ENCODE measurements around the gene NR5A2. TPM values are rescaled to one million over a fixed set of nuclear protein-coding genes. Genes with fewer than 3 reads are reported as not detected.
A peak's percentile ranks its signal among the peaks of the same experiment; 100 is the strongest.

The NR5A2 gene
- total RNA-seq, 4 donors from 2014 or later: 3.8 to 9.0 (median 4.5) TPM

GRCh38 chr1:200041337-200042118 is 14.0 kb downstream of the NR5A2 start:
- TF ChIP-seq POLR2A (IDR thresholded peaks at IDR 0.05) (no peak), CTCF (IDR thresholded peaks at IDR 0.05) (no peak), EP300 (IDR thresholded peaks at IDR 0.05) (no peak)
- peak overlapping the region in 3 of 4 donors; percentile 14 to 68 (median 56) for H3K27ac ChIP-seq
- peaks cover 4 to 100% of the 10 kb centered on the region in 2 donors for H3K27me3 ChIP-seq

GRCh38 chr1:200042119-200042551 is 14.6 kb downstream of the NR5A2 start:
- WGBS, 2 donors: 5 to 6% methylated on average over 22 of the region's 22 CpGs
- H3K27me3 ChIP-seq: peaks cover 3 to 100% of the 10 kb centered on the region in 2 donors
- H3K9me3 ChIP-seq: no peaks in the 10 kb centered on the region
- H3K4me3 ChIP-seq: peak overlapping the region in 3 of 4 donors; percentile 7 to 45 (median 30)
- no peaks in the 10 kb centered on the region for H3K36me3 ChIP-seq
- peak overlapping the region in 2 of 4 donors; percentile 56 to 68 for H3K27ac ChIP-seq
- no peak for DNase-seq (ENCODE audit: low spot score in 2 of 2)
- TF ChIP-seq CTCF (IDR thresholded peaks at IDR 0.05): no peak
- no peak for TF ChIP-seq POLR2A (IDR thresholded peaks at IDR 0.05)
- TF ChIP-seq EP300 (IDR thresholded peaks at IDR 0.05): no peak
- peaks cover 0 to 51% (median 21%) of the 10 kb centered on the region in 4 donors for H3K4me1 ChIP-seq

More at GRCh38 chr1:200041337-200042118, 14.0 kb downstream of the NR5A2 start:
- Histone ChIP-seq H3K36me3 (no peaks in the 10 kb centered on the region), H3K4me3 (peak overlapping the region in 2 of 4 donors; percentile 37 to 45), H3K4me1 (peaks cover 0 to 54% (median 21%) of the 10 kb centered on the region in 4 donors), H3K9me3 (no peaks in the 10 kb centered on the region)
- no peak for DNase-seq (ENCODE audit: low spot score in 2 of 2)
- 19 to 21% methylated on average over 34 to 35 of the region's 35 CpGs for WGBS, 2 donors

GRCh38 chr1:200042552-200043335 is 15.2 kb downstream of the NR5A2 start:
- no peak for DNase-seq (ENCODE audit: low spot score in 2 of 2)
- Histone ChIP-seq H3K4me1 (peaks cover 0 to 51% (median 21%) of the 10 kb centered on the region in 4 donors), H3K9me3 (no peaks in the 10 kb centered on the region), H3K27ac (peak overlapping the region in 2 of 4 donors; percentile 56 to 68), H3K4me3 (peak overlapping the region; percentile 7 to 45 (median 24)), H3K36me3 (no peaks in the 10 kb centered on the region), H3K27me3 (peaks cover 3 to 97% of the 10 kb centered on the region in 2 donors)
- WGBS, 2 donors: 3 to 4% methylated on average over 32 to 48 of the region's 48 CpGs
- TF ChIP-seq POLR2A (IDR thresholded peaks at IDR 0.05): no peak
- no peak for TF ChIP-seq CTCF (IDR thresholded peaks at IDR 0.05)
- TF ChIP-seq EP300 (IDR thresholded peaks at IDR 0.05): no peak

- H3K4me3 ChIP-seq: peak overlapping the region in 2 of 4 donors; percentile 30 to 45
- TF ChIP-seq CTCF (IDR thresholded peaks at IDR 0.05): no peak
- TF ChIP-seq POLR2A (IDR thresholded peaks at IDR 0.05): no peak
- TF ChIP-seq EP300 (IDR thresholded peaks at IDR 0.05): no peak
- H3K9me3 ChIP-seq: no peaks in the 10 kb centered on the region
- peak overlapping the region in 2 of 4 donors; percentile 56 to 68 for H3K27ac ChIP-seq
- DNase-seq (ENCODE audit: low spot score in 2 of 2): no peak
- WGBS, 2 donors: 25% methylated on average over 3 of the region's 3 CpGs
- no peaks in the 10 kb centered on the region for H3K36me3 ChIP-seq
- H3K27me3 ChIP-seq: peaks cover 3 to 92% of the 10 kb centered on the region in 2 donors
- peaks cover 0 to 51% (median 21%) of the 10 kb centered on the region in 4 donors for H3K4me1 ChIP-seq
Measured at GRCh38 chr1:200043336-200043668, 15.8 kb downstream of the NR5A2 start.
